SU-DHL-6 (cell line): ENCODE data around the gene GEMIN4.

Source experiments
- H2AFZ ChIP-seq: fragments of 200-600 bp; sonication (generic); 2 replicates; pipeline ENCODE4 v1.6.1; 2014; ENCODE audit warnings: low read depth, mild to moderate bottlenecking, moderate library complexity, mixed read lengths, antibody characterized with exemption, low read length; ENCODE audit not compliant: severe bottlenecking
- H3F3A ChIP-seq: fragments of 200-600 bp; shearing (Covaris generic); 2 replicates; pipeline ENCODE4 v1.6.0; 2016; ENCODE audit warnings: antibody characterized with exemption, mild to moderate bottlenecking; ENCODE audit not compliant: insufficient read depth
- H3K27ac ChIP-seq: fragments of 200-600 bp; sonication (generic); 2 replicates; pipeline ENCODE4 v1.5.1; 2016; ENCODE audit warnings: low read depth, mild to moderate bottlenecking, low read length, moderate library complexity, mixed read lengths
- H3K27me3 ChIP-seq: fragments of 200-600 bp; sonication (generic), shearing (Covaris generic); 2 replicates; pipeline ENCODE4 v1.6.0; 2014; ENCODE audit warnings: mild to moderate bottlenecking, low read length
- H3K36me3 ChIP-seq: fragments of 200-600 bp; sonication (generic); 2 replicates; pipeline ENCODE4 v1.6.1; 2014; ENCODE audit warnings: mild to moderate bottlenecking, low read length, mixed read lengths
- H3K4me2 ChIP-seq: fragments of 300-600, 200-600 bp; shearing (Covaris generic), sonication (generic); 2 replicates; pipeline ENCODE4 v1.6.0; 2014; ENCODE audit warnings: low read length, low read depth, mild to moderate bottlenecking; ENCODE audit not compliant: poor library complexity, severe bottlenecking
- H3K4me3 ChIP-seq: fragments of 200-600 bp; sonication (generic); 2 replicates; pipeline ENCODE4 v1.5.1; 2014; ENCODE audit warnings: antibody characterized with exemption, low read length, mild to moderate bottlenecking, mixed read lengths; ENCODE audit not compliant: insufficient read depth, poor library complexity, severe bottlenecking
- H3K79me2 ChIP-seq: fragments of 200-600 bp; sonication (generic); 2 replicates; pipeline ENCODE4 v1.6.1; 2014; ENCODE audit warnings: mild to moderate bottlenecking, low read length, moderate library complexity; ENCODE audit not compliant: insufficient read depth
- H3K9ac ChIP-seq: fragments of 200-600 bp; sonication (generic); 2 replicates; pipeline ENCODE4 v1.7.0; 2014; ENCODE audit warnings: mild to moderate bottlenecking, low read length
- H3K9me2 ChIP-seq: fragments of 200-600 bp; sonication (generic); replicated peaks from 2 replicates; pipeline ENCODE4 v1.6.1; 2014; ENCODE audit warnings: low read length; ENCODE audit not compliant: insufficient read depth
- H3K9me3 ChIP-seq: fragments of 200-600 bp; sonication (generic); 2 replicates; pipeline ENCODE4 v1.6.1; 2014; ENCODE audit warnings: low read length, mixed read lengths; ENCODE audit not compliant: insufficient read depth
- H4K20me1 ChIP-seq: fragments of 200-600 bp; sonication (generic); 2 replicates; pipeline ENCODE4 v1.6.1; 2014; ENCODE audit warnings: low read depth, mild to moderate bottlenecking, antibody characterized with exemption, low read length, moderate library complexity, mixed read lengths
- EZH2phosphoT487 ChIP-seq: fragments of 200-600 bp; sonication (generic), shearing (Covaris generic); conservative IDR thresholded peaks from 2 replicates; pipeline ENCODE4 v1.6.1; 2018; ENCODE audit warnings: mild to moderate bottlenecking, antibody characterized with exemption, low read length, moderate library complexity, mixed read lengths
- TF ChIP-seq, protein P1 (sequence below): fragments of 200-600 bp; sonication (generic); IDR thresholded peaks from one replicate; pipeline ENCODE4 v1.5.1; 2017; ENCODE audit warnings: antibody characterized with exemption, mild to moderate bottlenecking, low read length, moderate library complexity; ENCODE audit not compliant: insufficient read depth, poor library complexity, severe bottlenecking

GEMIN4 gene

DNA sequence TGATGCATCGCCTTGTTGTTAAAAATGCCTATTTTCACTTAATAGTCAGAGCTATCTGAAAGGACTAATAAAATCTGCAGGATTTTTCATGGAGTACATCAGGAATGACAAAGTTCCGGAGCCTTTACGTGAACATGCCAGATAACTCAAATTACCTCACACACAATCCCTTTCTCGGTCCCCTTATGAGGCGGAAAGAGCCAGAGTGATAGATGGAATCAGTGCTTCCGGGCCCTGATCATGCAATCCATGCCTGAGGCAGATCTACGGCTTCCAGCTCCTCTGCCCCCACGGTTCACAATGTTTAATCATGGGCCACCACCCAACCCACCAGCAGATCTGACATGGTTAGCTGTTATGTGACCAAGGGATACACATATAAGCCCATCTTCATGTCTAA, 54.4 kb downstream of the GEMIN4 start:
- Histone ChIP-seq H4K20me1 (no peaks in the 10 kb centered on the region), H3K27ac (no peak overlapping the region), H3K9me2 (no peaks in the 10 kb centered on the region), H3K9me3 (no peaks in the 10 kb centered on the region), H3K36me3 (no peaks in the 10 kb centered on the region), H3K4me3 (no peak overlapping the region), H3K79me2 (no peaks in the 10 kb centered on the region; the same call in 1 of the 2 replicates), H3K4me2 (no peak overlapping the region), H3F3A (peaks cover 4% of the 10 kb centered on the region; the same call in 1 of the 2 replicates), H3K27me3 (no peaks in the 10 kb centered on the region), H2AFZ (no peak overlapping the region), H3K9ac (no peak overlapping the region)
- TF ChIP-seq EZH2phosphoT487: no peak
- TF ChIP-seq, protein P1, sequence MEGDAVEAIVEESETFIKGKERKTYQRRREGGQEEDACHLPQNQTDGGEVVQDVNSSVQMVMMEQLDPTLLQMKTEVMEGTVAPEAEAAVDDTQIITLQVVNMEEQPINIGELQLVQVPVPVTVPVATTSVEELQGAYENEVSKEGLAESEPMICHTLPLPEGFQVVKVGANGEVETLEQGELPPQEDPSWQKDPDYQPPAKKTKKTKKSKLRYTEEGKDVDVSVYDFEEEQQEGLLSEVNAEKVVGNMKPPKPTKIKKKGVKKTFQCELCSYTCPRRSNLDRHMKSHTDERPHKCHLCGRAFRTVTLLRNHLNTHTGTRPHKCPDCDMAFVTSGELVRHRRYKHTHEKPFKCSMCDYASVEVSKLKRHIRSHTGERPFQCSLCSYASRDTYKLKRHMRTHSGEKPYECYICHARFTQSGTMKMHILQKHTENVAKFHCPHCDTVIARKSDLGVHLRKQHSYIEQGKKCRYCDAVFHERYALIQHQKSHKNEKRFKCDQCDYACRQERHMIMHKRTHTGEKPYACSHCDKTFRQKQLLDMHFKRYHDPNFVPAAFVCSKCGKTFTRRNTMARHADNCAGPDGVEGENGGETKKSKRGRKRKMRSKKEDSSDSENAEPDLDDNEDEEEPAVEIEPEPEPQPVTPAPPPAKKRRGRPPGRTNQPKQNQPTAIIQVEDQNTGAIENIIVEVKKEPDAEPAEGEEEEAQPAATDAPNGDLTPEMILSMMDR: no peak

DNA sequence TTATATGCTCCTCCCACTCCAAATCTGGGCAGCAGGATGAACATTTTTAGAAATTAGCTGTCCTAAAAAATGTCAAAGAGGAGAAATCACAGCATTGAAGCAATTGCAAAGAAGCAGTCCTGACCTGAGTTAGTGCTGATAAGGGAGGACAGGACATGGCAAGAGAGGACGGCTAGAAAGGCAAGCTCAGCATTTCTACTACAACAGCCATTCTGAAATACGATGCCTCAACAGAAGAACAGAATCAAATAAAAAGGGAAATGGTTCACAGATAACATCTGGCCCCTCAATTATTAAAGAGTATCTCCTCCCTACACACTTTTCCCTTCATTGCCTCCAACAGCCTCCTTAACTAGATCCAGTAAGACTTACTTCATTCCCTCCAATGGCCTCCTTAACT, 55.7 kb downstream of the GEMIN4 start:
- TF ChIP-seq, protein P1: no peak
- no peak for TF ChIP-seq EZH2phosphoT487
- no peaks in the 10 kb centered on the region for H3K9me2 ChIP-seq
- peaks cover 4% of the 10 kb centered on the region; the same call in 1 of the 2 replicates for H3F3A ChIP-seq
- no peaks in the 10 kb centered on the region for H3K27me3 ChIP-seq
- H3K79me2 ChIP-seq: no peaks in the 10 kb centered on the region
- H2AFZ ChIP-seq: no peak overlapping the region
- H3K4me2 ChIP-seq: no peak overlapping the region
- no peaks in the 10 kb centered on the region for H3K9me3 ChIP-seq
- no peaks in the 10 kb centered on the region for H3K36me3 ChIP-seq
- H4K20me1 ChIP-seq: no peaks in the 10 kb centered on the region
- H3K27ac ChIP-seq: no peak overlapping the region
- H3K4me3 ChIP-seq: no peak overlapping the region
- no peak overlapping the region for H3K9ac ChIP-seq
